Measurements from ENCODE around the gene CACNA2D3.

GRCh38 chr3:54810401-54810800 lies 688.0 kb downstream of the CACNA2D3 start:
- TF ChIP-seq, protein P1, sequence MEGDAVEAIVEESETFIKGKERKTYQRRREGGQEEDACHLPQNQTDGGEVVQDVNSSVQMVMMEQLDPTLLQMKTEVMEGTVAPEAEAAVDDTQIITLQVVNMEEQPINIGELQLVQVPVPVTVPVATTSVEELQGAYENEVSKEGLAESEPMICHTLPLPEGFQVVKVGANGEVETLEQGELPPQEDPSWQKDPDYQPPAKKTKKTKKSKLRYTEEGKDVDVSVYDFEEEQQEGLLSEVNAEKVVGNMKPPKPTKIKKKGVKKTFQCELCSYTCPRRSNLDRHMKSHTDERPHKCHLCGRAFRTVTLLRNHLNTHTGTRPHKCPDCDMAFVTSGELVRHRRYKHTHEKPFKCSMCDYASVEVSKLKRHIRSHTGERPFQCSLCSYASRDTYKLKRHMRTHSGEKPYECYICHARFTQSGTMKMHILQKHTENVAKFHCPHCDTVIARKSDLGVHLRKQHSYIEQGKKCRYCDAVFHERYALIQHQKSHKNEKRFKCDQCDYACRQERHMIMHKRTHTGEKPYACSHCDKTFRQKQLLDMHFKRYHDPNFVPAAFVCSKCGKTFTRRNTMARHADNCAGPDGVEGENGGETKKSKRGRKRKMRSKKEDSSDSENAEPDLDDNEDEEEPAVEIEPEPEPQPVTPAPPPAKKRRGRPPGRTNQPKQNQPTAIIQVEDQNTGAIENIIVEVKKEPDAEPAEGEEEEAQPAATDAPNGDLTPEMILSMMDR (IDR thresholded peaks at IDR 0.05; ENCODE audit: insufficient read depth, low read length, poor library complexity, severe bottlenecking) = no peak
- TF ChIP-seq EZH2phosphoT487 (conservative IDR thresholded peaks at IDR 0.05; ENCODE audit: low read length) = no peak

Data from SU-DHL-6 (cell line).